Thoracic aorta (tissue), 2 donors: ENCODE results near the gene SNCG. TPM values are rescaled to one million over a fixed set of nuclear protein-coding genes. Genes with fewer than 3 reads are reported as not detected.
"Not testable (repeated sequence)": the region's sequence is repeated elsewhere in the genome, so short reads cannot be mapped to it uniquely, and the experiment has no call there.

Source experiments
- ATAC-seq: fragments of 150-250 bp; one replicate; pipeline ENCODE4 v1.8.0; 2017; ENCODE audit warnings: low read depth; ENCODE audit not compliant: insufficient number of reproducible peaks, low FRiP score
- DNase-seq: peaks from one replicate; pipeline ENCODE4 v3.0.0-alpha.2; 2020; ENCODE audit warnings: low spot score
- H3K27ac ChIP-seq, 2 donors: fragments of 200-600 bp; sonication (generic); 1 replicate in 1 of 2; 2 replicates in 1 of 2; pipeline ENCODE4 v1.5.1; 2016; ENCODE audit warnings: mild to moderate bottlenecking in 2 of 2, moderate library complexity in 2 of 2
- H3K27me3 ChIP-seq: fragments of 200-600 bp; sonication (generic); replicated peaks from 2 replicates; pipeline ENCODE4 v1.6.0; 2016; ENCODE audit warnings: mild to moderate bottlenecking; ENCODE audit not compliant: insufficient read depth
- H3K36me3 ChIP-seq: fragments of 200-600 bp; sonication (generic); one replicate; pipeline ENCODE4 v1.5.1; 2016
- H3K4me1 ChIP-seq, 2 donors: fragments of 200-600 bp; sonication (generic); 1 replicate in 1 of 2; 2 replicates in 1 of 2; pipeline versions ENCODE4 v1.5.1 to v1.6.0; 2016; ENCODE audit warnings: low read depth in 2 of 2, mild to moderate bottlenecking in 1 of 2; ENCODE audit not compliant: control insufficient read depth in 1 of 2
- H3K4me3 ChIP-seq: fragments of 200-600 bp; sonication (generic); 2 replicates; pipeline ENCODE4 v1.5.1; 2016; ENCODE audit warnings: mild to moderate bottlenecking
- H3K9me3 ChIP-seq: fragments of 200-600 bp; sonication (generic); 2 replicates; pipeline ENCODE4 v1.5.1; 2016
- total RNA-seq, 2 donors: library from RNA; depleted of rRNA; stranded (reverse); fragments of >200 nt; gene quantifications; one replicate each; pipeline versions ENCODE4 v1.1.0 to v1.2.3, GENCODE V29; 2016

SNCG gene
- total RNA-seq, 2 donors from 2014 or later: 50.9 to 167 TPM

DNA sequence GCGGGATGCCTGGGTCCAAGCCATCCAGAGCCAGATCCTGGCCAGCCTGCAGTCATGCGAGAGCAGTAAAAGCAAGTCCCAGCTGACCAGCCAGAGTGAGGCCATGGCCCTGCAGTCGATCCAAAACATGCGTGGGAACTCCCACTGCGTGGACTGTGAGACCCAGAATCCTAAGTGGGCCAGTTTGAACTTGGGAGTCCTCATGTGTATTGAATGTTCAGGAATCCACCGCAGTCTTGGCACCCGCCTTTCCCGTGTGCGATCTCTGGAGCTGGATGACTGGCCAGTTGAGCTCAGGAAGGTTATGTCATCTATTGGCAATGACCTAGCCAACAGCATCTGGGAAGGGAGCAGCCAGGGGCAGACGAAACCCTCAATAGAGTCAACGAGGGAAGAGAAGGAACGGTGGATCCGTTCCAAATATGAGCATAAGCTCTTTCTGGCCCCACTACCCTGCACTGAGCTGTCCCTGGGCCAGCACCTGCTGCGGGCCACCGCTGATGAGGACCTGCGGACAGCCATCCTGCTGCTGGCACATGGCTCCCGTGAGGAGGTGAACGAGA is 50.8 kb downstream of the SNCG start:
- not testable (repeated sequence) for ATAC-seq

More for the DNA sequence above, 50.8 kb downstream of the SNCG start:
- H3K9me3 ChIP-seq, H3K4me3 ChIP-seq, H3K27me3 ChIP-seq, H3K4me1 ChIP-seq, DNase-seq, H3K36me3 ChIP-seq, H3K27ac ChIP-seq: not testable (repeated sequence)

Other genes with a start within 250 kb of the SNCG start
- gene BMPR1A, start 202.0 kb upstream of the SNCG start, total RNA-seq: 100 to 1,000 TPM in 1 of 2 donors, 10 to 100 TPM in 1; 69.0 to 130 TPM
- 10 to 100 TPM; 49.4 to 55.0 TPM for gene MMRN2, start 984 bp upstream of the SNCG start, total RNA-seq
- gene ADIRF, start 9.9 kb downstream of the SNCG start, total RNA-seq: 100 to 1,000 TPM; 318 to 644 TPM
- gene FAM25A, start 61.7 kb downstream of the SNCG start, total RNA-seq: not detected
- gene GLUD1, start 136.2 kb downstream of the SNCG start, total RNA-seq: 100 to 1,000 TPM; 141 to 189 TPM
- 10 to 100 TPM; 18.1 to 28.9 TPM for gene SHLD2, start 136.6 kb downstream of the SNCG start, total RNA-seq